ENCODE results near the gene EYA3. TPM values are rescaled to one million over a fixed set of nuclear protein-coding genes. Genes with fewer than 3 reads are reported as not detected.

The EYA3 gene
- total RNA-seq, 2 donors from 2014 or later, result 62.6 to 64.6 TPM

DNA sequence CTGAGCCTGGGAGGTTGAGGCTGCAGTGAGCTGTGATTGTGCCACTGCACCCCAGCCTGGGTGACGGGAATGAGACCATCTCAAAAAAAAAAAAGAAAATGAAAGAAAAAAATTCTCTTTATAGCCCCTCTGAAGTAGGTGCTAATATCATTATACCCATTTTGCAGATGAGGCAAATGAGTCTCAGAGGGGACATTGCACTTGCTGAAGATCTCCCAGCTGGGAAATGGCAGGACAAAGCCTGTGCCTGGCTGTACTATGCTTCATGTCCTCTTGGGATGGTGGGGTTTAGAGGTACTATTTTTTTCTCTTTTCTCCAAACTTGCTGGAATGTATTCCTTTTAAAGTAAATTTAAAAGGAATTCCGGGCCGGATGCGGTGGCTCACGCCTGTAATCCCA is 152.0 kb downstream of the EYA3 start:
- Mint-ChIP-seq H3K27ac (no peak overlapping the region), H3K9me3 (no peaks in the 10 kb centered on the region), H3K27me3 (peaks cover 14 to 15% of the 10 kb centered on the region in 2 donors), H3K4me3 (no peak overlapping the region), H3K36me3 (no peaks in the 10 kb centered on the region), H3K4me1 (ENCODE audit: low read depth in 2 of 2) (peaks cover 14 to 20% of the 10 kb centered on the region in 2 donors)
- ATAC-seq (no peak), DNase-seq (ENCODE audit: low spot score) (no peak)

GRCh38 chr1:27935721-27936120 is 152.7 kb downstream of the EYA3 start:
- Mint-ChIP-seq H3K9me3 (no peaks in the 10 kb centered on the region), H3K27me3 (peaks cover 14 to 15% of the 10 kb centered on the region in 2 donors), H3K27ac (no peak overlapping the region), H3K4me3 (no peak overlapping the region), H3K4me1 (ENCODE audit: low read depth in 2 of 2) (peaks cover 12 to 15% of the 10 kb centered on the region in 2 donors), H3K36me3 (no peaks in the 10 kb centered on the region)
- no peak for DNase-seq (ENCODE audit: low spot score)
- no peak for ATAC-seq

DNA sequence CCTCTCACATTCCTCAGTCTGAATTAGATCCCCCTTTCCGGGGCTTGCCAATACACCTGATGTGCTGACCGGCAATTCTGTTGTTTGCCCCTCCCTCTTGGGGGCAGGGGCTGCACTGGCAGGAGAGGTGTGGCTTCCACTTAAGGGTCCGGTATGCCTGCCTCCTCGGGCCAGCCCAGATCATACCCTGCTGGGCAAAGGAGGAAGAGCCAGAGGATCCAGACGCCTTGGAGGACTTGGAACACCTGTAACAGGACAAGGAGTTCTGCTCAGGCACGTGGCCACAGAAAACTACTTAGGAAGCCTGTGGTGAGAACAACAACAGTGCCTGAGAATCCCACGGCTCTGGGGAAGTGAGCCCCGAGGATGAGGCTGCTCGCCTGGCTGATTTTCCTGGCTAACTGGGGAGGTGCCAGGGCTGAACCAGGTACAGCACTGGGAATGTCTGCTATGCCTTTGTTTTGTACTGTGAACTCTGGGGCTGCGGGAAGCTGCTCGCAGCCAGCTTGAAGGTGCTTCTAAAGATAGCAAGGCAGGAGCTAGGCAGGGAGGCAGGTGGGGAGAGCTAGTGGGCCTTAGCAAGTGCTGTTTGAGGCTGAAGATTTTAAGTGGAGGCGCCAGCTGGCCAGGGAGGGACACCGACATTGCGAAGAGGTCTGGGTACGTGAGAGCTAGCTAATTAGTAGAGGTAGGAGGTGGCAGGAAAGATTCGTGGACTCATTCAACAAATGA is 153.4 kb downstream of the EYA3 start, which contains the start of gene SMPDL3B:
SMPDL3B (plus strand) TSS at position 183 of the 732 bp plus-strand sequence; CDS start at position 367, 184 bp downstream.
- Mint-ChIP-seq H3K9me3 (no peaks in the 10 kb centered on the region), H3K27ac (peak within 1 kb of the TSS in 1 of 2 donors; percentile 4), H3K4me1 (ENCODE audit: low read depth in 2 of 2) (peaks cover 7% of the 10 kb centered on the region in 2 donors), H3K36me3 (no peaks in the 10 kb centered on the region), H3K27me3 (peaks cover 14 to 15% of the 10 kb centered on the region in 2 donors), H3K4me3 (no peak within 1 kb of the TSS)
- ATAC-seq, result peak in 1 of 2 donors; percentile 48
- no peak for DNase-seq (ENCODE audit: low spot score)

DNA sequence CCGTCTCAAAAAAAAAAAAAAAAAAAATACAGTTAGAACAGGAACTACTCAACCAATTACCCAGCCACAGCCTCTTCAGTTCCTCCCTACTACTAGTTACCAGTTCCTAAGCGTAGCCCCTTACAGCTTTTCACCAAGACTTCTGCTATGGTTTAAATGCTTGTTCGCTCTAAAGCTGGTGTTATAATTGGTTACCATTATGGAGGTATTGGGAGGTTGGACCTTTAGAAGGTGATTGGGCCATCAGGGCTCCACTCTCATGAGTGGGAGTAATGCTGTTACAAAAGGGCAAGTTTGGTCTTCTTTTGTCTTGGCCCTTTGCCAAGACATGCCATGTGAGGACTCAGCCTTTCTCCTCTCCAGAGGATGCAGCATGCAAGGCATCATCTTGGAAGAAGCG is 156.7 kb downstream of the EYA3 start:
- DNase-seq (ENCODE audit: low spot score) (no peak), ATAC-seq (no peak)
- Mint-ChIP-seq H3K36me3 (no peaks in the 10 kb centered on the region), H3K9me3 (no peaks in the 10 kb centered on the region), H3K27ac (no peak overlapping the region), H3K27me3 (peaks cover 14 to 15% of the 10 kb centered on the region in 2 donors), H3K4me3 (no peak overlapping the region), H3K4me1 (ENCODE audit: low read depth in 2 of 2) (peaks cover 6% of the 10 kb centered on the region in 2 donors)

DNA sequence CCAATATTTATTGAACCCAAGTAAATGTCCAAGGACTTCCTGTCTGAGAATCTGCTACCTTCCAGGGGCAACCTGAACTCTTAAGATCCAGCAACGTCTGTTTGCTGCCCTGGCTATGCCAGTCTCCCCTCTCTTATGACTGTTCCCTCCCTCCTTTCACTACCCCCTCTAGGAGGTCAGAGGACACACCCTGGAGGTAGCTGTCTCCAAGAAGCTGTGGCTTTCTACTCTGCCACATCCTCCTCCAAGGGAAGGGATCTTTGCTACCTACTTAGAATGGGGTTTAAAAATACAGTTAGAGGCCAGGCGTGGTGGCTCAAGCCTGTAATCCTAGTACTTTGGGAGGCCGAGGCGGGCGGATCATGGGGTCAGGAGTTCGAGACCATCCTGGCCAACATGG is 157.2 kb downstream of the EYA3 start:
- Mint-ChIP-seq H3K36me3 (no peaks in the 10 kb centered on the region), H3K4me3 (no peak overlapping the region), H3K9me3 (no peaks in the 10 kb centered on the region), H3K27ac (no peak overlapping the region), H3K27me3 (peaks cover 14 to 15% of the 10 kb centered on the region in 2 donors), H3K4me1 (ENCODE audit: low read depth in 2 of 2) (peaks cover 6% of the 10 kb centered on the region in 2 donors)
- DNase-seq (ENCODE audit: low spot score), result no peak
- no peak for ATAC-seq

DNA sequence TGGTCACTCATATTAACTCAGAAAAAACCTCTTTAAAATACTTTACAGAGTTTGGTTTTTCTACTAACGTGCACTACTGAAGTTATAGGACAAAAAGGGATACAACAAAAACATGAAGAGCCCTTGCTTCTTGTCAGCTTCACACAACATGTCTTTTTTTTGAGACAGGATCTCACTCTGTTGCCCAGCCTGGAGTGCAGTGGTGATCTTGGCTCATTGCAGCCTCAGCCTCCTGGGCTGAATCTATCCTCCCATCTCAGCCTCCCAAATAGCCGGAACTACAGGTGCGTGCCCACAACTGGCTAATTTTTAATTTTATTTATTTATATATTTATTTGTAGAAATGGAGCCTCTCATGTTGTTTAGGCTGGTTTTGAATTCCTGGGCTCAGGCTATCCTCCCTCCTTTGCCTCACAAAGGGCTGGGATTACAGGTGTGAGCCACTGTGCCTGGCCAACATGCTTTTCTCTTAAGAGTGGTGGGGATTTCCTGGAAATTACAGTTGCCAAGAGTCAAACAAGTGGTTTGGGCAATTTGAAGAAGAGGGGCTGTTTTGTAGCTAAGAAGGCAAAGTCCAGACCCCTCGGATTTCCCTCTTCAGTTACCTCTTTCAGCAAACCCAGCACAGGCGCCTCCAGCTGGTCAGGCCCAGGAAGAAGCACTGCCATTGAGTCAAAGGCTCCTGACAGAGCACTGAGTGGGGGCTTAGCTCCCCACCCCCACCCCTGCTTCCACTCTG is 160.0 kb downstream of the EYA3 start:
- H3K27me3 Mint-ChIP-seq, result peaks cover 5 to 7% of the 10 kb centered on the region in 2 donors
- no peaks in the 10 kb centered on the region for H3K36me3 Mint-ChIP-seq
- no peak overlapping the region for H3K4me3 Mint-ChIP-seq
- DNase-seq (ENCODE audit: low spot score), result no peak
- ATAC-seq, result no peak
- no peaks in the 10 kb centered on the region for H3K4me1 Mint-ChIP-seq (ENCODE audit: low read depth in 2 of 2)
- no peaks in the 10 kb centered on the region for H3K9me3 Mint-ChIP-seq
- H3K27ac Mint-ChIP-seq, result no peak overlapping the region

DNA sequence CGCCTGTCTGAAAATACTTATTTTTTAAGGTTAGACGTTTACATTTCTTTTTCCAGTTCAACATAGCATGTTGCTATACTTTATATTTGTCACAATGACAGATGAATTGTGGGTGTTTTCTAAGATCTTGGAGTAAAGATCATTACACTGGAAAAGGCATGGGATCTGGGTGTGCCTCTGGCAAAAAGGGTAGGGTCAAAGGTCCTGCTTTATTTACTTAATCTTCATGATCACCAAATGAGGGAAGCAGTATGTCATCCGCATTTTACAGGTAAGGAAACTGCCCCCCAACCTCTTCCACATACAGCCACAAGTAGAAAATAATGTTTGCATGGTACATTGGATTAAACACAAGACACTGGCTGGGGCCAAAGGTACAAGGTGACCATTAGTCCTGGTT is 166.1 kb downstream of the EYA3 start:
- Mint-ChIP-seq H3K27me3 (no peaks in the 10 kb centered on the region), H3K9me3 (no peaks in the 10 kb centered on the region), H3K36me3 (no peaks in the 10 kb centered on the region), H3K4me3 (no peak overlapping the region), H3K4me1 (ENCODE audit: low read depth in 2 of 2) (no peaks in the 10 kb centered on the region), H3K27ac (no peak overlapping the region)
- DNase-seq (ENCODE audit: low spot score) (no peak), ATAC-seq (no peak)

Other genes starting within 250 kb of the EYA3 start
- gene THEMIS2, start 216.1 kb downstream of the EYA3 start, total RNA-seq, result 10 to 100 TPM; 38.4 to 51.9 TPM
- gene RPA2, start 174.0 kb downstream of the EYA3 start, total RNA-seq, result 10 to 100 TPM; 54.7 to 79.8 TPM
- gene SMPDL3B, start 153.6 kb downstream of the EYA3 start, total RNA-seq, result under 1 TPM; 0.33 to 0.95 TPM
- 1 to 10 TPM; 7.1 to 9.6 TPM for gene XKR8, start 128.6 kb downstream of the EYA3 start, total RNA-seq
- 1 to 10 TPM; 1.3 to 2.0 TPM for gene PTAFR, start 88.1 kb upstream of the EYA3 start, total RNA-seq
- 100 to 1,000 TPM in 1 of 2 donors, 10 to 100 TPM in 1; 62.8 to 103 TPM for gene DNAJC8, start 144.4 kb upstream of the EYA3 start, total RNA-seq
- 100 to 1,000 TPM; 112 to 125 TPM for gene ATP5IF1, start 147.5 kb upstream of the EYA3 start, total RNA-seq
- 10 to 100 TPM; 26.4 to 36.1 TPM for gene SESN2, start 170.9 kb upstream of the EYA3 start, total RNA-seq
- gene MED18, start 240.4 kb upstream of the EYA3 start, total RNA-seq, result 10 to 100 TPM; 17.9 to 21.4 TPM